HepG2 (cell line): ENCODE data around the gene GUCA2B.

Experiments
- EP300 ChIP-seq, 3 experiments: sonication (generic) in 1 of 3; formaldehyde crosslinking in 1 of 3; IDR thresholded peaks; 2 replicates each; pipeline versions ENCODE4 v1.5.1 to v1.6.1; 2011 to 2020; ENCODE audit warnings: low read depth in 2 of 3, low read length in 2 of 3, borderline replicate concordance in 1 of 3, improper control_type of control experiment in 1 of 3, mild to moderate bottlenecking in 1 of 3, missing genetic modification reagents in 1 of 3, moderate library complexity in 1 of 3
- HNF4A ChIP-seq: sonication (generic); formaldehyde crosslinking; IDR thresholded peaks from 2 replicates; pipeline ENCODE4 v1.4.0; 2020; ENCODE audit warnings: missing genetic modification reagents
- MAFK ChIP-seq, 2 experiments: IDR thresholded peaks in 1 of 2; conservative IDR thresholded peaks in 1 of 2; 2 replicates each; pipeline ENCODE4 v1.6.1; 2011; ENCODE audit warnings: improper control_type of control experiment in 2 of 2, low read length in 2 of 2
- ZSCAN30 ChIP-seq: sonication (generic); formaldehyde crosslinking; IDR thresholded peaks from 2 replicates; pipeline ENCODE4 v1.5.0; 2020; ENCODE audit warnings: mild to moderate bottlenecking, missing genetic modification reagents
- TF ChIP-seq, protein P1 (sequence below): sonication (generic); formaldehyde crosslinking; conservative IDR thresholded peaks from 2 replicates; pipeline ENCODE4 v1.4.0; 2020; ENCODE audit warnings: missing genetic modification reagents
- TF ChIP-seq, protein P2 (sequence below): sonication (generic); formaldehyde crosslinking; IDR thresholded peaks from 2 replicates; pipeline ENCODE4 v1.5.0; 2020; ENCODE audit warnings: mild to moderate bottlenecking, missing genetic modification reagents, moderate library complexity

DNA sequence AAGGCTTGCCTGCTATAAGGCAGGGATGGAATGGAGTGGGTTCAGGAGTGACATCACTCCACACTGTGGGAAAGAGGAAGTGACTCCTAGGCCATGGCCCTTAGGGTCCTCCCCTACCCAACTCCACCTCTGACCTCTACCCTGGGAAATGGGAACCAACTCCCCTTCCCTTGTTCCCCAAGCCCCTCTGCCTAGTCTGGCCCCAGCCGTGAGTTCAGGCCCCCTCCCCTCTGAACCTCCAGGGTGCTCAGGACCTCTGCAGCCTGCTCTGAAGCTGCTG is 15.1 kb downstream of the GUCA2B start:
- TF ChIP-seq, protein P1, sequence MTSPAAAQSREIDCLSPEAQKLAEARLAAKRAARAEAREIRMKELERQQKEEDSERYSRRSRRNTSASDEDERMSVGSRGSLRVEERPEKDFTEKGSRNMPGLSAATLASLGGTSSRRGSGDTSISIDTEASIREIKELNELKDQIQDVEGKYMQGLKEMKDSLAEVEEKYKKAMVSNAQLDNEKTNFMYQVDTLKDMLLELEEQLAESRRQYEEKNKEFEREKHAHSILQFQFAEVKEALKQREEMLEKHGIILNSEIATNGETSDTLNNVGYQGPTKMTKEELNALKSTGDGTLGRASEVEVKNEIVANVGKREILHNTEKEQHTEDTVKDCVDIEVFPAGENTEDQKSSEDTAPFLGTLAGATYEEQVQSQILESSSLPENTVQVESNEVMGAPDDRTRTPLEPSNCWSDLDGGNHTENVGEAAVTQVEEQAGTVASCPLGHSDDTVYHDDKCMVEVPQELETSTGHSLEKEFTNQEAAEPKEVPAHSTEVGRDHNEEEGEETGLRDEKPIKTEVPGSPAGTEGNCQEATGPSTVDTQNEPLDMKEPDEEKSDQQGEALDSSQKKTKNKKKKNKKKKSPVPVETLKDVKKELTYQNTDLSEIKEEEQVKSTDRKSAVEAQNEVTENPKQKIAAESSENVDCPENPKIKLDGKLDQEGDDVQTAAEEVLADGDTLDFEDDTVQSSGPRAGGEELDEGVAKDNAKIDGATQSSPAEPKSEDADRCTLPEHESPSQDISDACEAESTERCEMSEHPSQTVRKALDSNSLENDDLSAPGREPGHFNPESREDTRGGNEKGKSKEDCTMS (CRISPR knock-in tag) = no peak
- TF ChIP-seq, protein P2, sequence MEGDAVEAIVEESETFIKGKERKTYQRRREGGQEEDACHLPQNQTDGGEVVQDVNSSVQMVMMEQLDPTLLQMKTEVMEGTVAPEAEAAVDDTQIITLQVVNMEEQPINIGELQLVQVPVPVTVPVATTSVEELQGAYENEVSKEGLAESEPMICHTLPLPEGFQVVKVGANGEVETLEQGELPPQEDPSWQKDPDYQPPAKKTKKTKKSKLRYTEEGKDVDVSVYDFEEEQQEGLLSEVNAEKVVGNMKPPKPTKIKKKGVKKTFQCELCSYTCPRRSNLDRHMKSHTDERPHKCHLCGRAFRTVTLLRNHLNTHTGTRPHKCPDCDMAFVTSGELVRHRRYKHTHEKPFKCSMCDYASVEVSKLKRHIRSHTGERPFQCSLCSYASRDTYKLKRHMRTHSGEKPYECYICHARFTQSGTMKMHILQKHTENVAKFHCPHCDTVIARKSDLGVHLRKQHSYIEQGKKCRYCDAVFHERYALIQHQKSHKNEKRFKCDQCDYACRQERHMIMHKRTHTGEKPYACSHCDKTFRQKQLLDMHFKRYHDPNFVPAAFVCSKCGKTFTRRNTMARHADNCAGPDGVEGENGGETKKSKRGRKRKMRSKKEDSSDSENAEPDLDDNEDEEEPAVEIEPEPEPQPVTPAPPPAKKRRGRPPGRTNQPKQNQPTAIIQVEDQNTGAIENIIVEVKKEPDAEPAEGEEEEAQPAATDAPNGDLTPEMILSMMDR = no peak
- TF ChIP-seq EP300 (IDR thresholded peaks at IDR 0.05; ENCODE audit: low read depth in 2 of 2, low read length in 2 of 2) = no peak
- no peak for TF ChIP-seq EP300 (CRISPR knock-in tag; IDR thresholded peaks at IDR 0.05; ENCODE audit: borderline replicate concordance)
- no peak for TF ChIP-seq ZSCAN30 (CRISPR knock-in tag)
- TF ChIP-seq MAFK (conservative IDR thresholded peaks at IDR 0.05 in 1 of 2, IDR thresholded peaks at IDR 0.05 in 1 of 2; ENCODE audit: low read length in 2 of 2) = no peak
- no peak for TF ChIP-seq HNF4A
